Measurements from ENCODE around the gene PIP5K1C. TPM values are rescaled to one million over a fixed set of nuclear protein-coding genes. Genes with fewer than 3 reads are reported as not detected.
A peak's percentile ranks its signal among the peaks of the same experiment; 100 is the strongest.

The PIP5K1C gene
- total RNA-seq = 10 to 100 TPM; 13.5 to 22.4 (median 17.9) TPM
- polyA plus RNA-seq = 10 to 100 TPM in 1 of 3 donors, 1 to 10 TPM in 2; 8.7 to 20.7 (median 9.9) TPM
- long read RNA-seq, donor 1, full-length matches to known transcripts = 3 of 5 reads
- long read RNA-seq, donor 1, partial matches to known transcripts = 0 of 5 reads
- long read RNA-seq, donor 1, other reads (novel, unspliced or antisense) = 2 of 5 reads
- long read RNA-seq, donor 2, full-length matches to known transcripts = 6 of 33 reads
- long read RNA-seq, donor 2, partial matches to known transcripts = 14 of 33 reads
- long read RNA-seq, donor 2, other reads (novel, unspliced or antisense) = 13 of 33 reads

- DNase-seq (peak; percentile 90 to 95), ATAC-seq (peak; percentile 97 to 99 (median 98))
- Histone ChIP-seq H3K27me3 (ENCODE audit: insufficient read depth in 3 of 3, low read length in 2 of 3) (no peaks in the 10 kb centered on the region), H3K9me3 (no peaks in the 10 kb centered on the region), H3K4me1 (peaks cover 6% of the 10 kb centered on the region), H3K4me3 (peak within 1 kb of the TSS; percentile 72), H3K27ac (peak within 1 kb of the TSS; percentile 68), H3K36me3 (ENCODE audit: insufficient read depth in 1 of 2, low read depth in 1 of 2) (peaks cover 0 to 2% of the 10 kb centered on the region in 2 donors)
- TF ChIP-seq CTCF (IDR thresholded peaks at IDR 0.05) = peak; percentile 92
- intact Hi-C loops (cut with DNase I) = loop anchor here (2.0 to 10.0 kb wide), 2 partner anchors 34 to 146 kb away; partner anchors contain the start of gene MFSD12 (in 1 of the 2)
- 3% methylated on average over 68 to 82 of the region's 82 CpGs for WGBS, 3 donors
Measured at GRCh38 chr19:3700242-3701032, at the start of gene PIP5K1C. Gene PIP5K1C (minus strand): TSS chr19:3700468. CDS start chr19:3700390, 78 bp downstream.

- H3K9me3 ChIP-seq = no peaks in the 10 kb centered on the region
- ATAC-seq = peak in 3 of 4 donors; percentile 30 to 71 (median 39)
- WGBS, 3 donors = 57 to 71% (median 58%) methylated on average over 8 of the region's 8 CpGs
- no peak overlapping the region for H3K4me3 ChIP-seq
- no peak overlapping the region for H3K27ac ChIP-seq
- peaks cover 0 to 7% (median 0%) of the 10 kb centered on the region in 3 donors for H3K27me3 ChIP-seq (ENCODE audit: insufficient read depth in 3 of 3, low read length in 2 of 3)
- intact Hi-C loops (cut with DNase I) = no loop called here
- peaks cover 3 to 49% of the 10 kb centered on the region in 2 donors for H3K36me3 ChIP-seq (ENCODE audit: insufficient read depth in 1 of 2, low read depth in 1 of 2)
- no peak for DNase-seq
- no peaks in the 10 kb centered on the region for H3K4me1 ChIP-seq
- TF ChIP-seq CTCF (IDR thresholded peaks at IDR 0.05) = no peak
Measured at GRCh38 chr19:3748965-3749364, 48.7 kb upstream of the PIP5K1C start.

- TF ChIP-seq CTCF (IDR thresholded peaks at IDR 0.05) = no peak
- H3K9me3 ChIP-seq = no peaks in the 10 kb centered on the region
- DNase-seq (no peak), ATAC-seq (no peak)
- no peak overlapping the region for H3K4me3 ChIP-seq
- WGBS, 3 donors = 57 to 63% (median 62%) methylated on average over 31 of the region's 31 CpGs
- H3K27ac ChIP-seq = no peak overlapping the region
- H3K36me3 ChIP-seq (ENCODE audit: insufficient read depth in 1 of 2, low read depth in 1 of 2) = peaks cover 3 to 25% of the 10 kb centered on the region in 2 donors
- peaks cover 0 to 7% (median 0%) of the 10 kb centered on the region in 3 donors for H3K27me3 ChIP-seq (ENCODE audit: insufficient read depth in 3 of 3, low read length in 2 of 3)
- no peaks in the 10 kb centered on the region for H3K4me1 ChIP-seq
- intact Hi-C loops (cut with DNase I) = no loop called here
Measured at GRCh38 chr19:3746371-3747056, 46.2 kb upstream of the PIP5K1C start.

GRCh38 chr19:3745363-3746045 is 45.2 kb upstream of the PIP5K1C start:
- WGBS, 3 donors = 56 to 66% (median 62%) methylated on average over 8 of the region's 8 CpGs
- no peaks in the 10 kb centered on the region for H3K4me1 ChIP-seq
- no peak overlapping the region for H3K4me3 ChIP-seq
- H3K27ac ChIP-seq = no peak overlapping the region
- peaks cover 0 to 7% (median 0%) of the 10 kb centered on the region in 3 donors for H3K27me3 ChIP-seq (ENCODE audit: insufficient read depth in 3 of 3, low read length in 2 of 3)
- DNase-seq (no peak), ATAC-seq (no peak)
- TF ChIP-seq CTCF (IDR thresholded peaks at IDR 0.05) = no peak
- intact Hi-C loops (cut with DNase I) = no loop called here
- peaks cover 3 to 15% of the 10 kb centered on the region in 2 donors for H3K36me3 ChIP-seq (ENCODE audit: insufficient read depth in 1 of 2, low read depth in 1 of 2)
- no peaks in the 10 kb centered on the region for H3K9me3 ChIP-seq
